ENCODE data around the gene CD40. TPM values are rescaled to one million over a fixed set of nuclear protein-coding genes. Genes with fewer than 3 reads are reported as not detected.

The CD40 gene
- total RNA-seq, 6 donors from 2014 or later, result 15.7 to 32.5 (median 25.8) TPM

DNA sequence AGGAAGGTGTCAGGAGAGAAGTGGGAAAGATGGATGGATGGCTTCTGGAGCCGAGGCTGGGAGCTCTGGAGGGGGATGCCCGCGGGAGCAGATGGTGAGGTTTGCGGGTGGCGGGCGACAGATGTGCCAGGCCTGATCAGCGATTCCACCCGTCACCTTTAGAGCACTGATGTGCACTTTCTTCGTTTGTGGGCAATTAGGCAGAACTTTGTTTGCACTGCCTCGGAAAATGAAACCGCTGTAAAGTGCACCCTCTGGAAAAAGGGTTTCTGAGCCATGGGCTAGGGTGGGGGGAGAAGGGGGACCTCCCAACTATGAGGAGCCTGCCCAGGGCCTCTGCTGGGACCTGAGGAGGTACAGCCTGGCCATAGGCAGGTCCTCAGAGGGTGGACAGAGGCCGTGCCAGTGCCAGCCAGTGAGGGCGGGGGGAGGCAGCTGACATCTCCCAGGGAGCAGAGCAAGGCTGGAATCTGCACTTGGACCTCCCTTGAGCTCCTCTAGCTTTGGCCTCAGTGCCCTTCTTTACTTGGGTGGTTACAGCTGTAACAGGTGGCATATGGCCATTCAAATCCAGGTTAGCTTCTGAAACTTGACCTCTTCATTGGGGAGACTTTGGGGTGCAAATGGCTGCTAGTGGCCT, 58.7 kb downstream of the CD40 start:
- Histone ChIP-seq H3K4me1 (peaks cover 0 to 8% (median 0%) of the 10 kb centered on the region in 4 donors), H3K27me3 (peaks cover 0 to 26% (median 15%) of the 10 kb centered on the region in 4 donors), H3K27ac (no peak overlapping the region), H3K9me3 (no peaks in the 10 kb centered on the region), H3K4me3 (no peak overlapping the region), H3K36me3 (no peaks in the 10 kb centered on the region)
- 78 to 80% methylated on average over 9 to 13 of the region's 13 CpGs for WGBS, 2 donors
- TF ChIP-seq EP300 (IDR thresholded peaks at IDR 0.05), result no peak
- no peak for TF ChIP-seq POLR2AphosphoS5 (IDR thresholded peaks at IDR 0.05)
- TF ChIP-seq POLR2A (IDR thresholded peaks at IDR 0.05), result no peak
- TF ChIP-seq, protein P1, sequence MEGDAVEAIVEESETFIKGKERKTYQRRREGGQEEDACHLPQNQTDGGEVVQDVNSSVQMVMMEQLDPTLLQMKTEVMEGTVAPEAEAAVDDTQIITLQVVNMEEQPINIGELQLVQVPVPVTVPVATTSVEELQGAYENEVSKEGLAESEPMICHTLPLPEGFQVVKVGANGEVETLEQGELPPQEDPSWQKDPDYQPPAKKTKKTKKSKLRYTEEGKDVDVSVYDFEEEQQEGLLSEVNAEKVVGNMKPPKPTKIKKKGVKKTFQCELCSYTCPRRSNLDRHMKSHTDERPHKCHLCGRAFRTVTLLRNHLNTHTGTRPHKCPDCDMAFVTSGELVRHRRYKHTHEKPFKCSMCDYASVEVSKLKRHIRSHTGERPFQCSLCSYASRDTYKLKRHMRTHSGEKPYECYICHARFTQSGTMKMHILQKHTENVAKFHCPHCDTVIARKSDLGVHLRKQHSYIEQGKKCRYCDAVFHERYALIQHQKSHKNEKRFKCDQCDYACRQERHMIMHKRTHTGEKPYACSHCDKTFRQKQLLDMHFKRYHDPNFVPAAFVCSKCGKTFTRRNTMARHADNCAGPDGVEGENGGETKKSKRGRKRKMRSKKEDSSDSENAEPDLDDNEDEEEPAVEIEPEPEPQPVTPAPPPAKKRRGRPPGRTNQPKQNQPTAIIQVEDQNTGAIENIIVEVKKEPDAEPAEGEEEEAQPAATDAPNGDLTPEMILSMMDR (IDR thresholded peaks at IDR 0.05), result no peak
- no peak for ATAC-seq (ENCODE audit: low FRiP score in 2 of 2)
- DNase-seq, result no peak

DNA sequence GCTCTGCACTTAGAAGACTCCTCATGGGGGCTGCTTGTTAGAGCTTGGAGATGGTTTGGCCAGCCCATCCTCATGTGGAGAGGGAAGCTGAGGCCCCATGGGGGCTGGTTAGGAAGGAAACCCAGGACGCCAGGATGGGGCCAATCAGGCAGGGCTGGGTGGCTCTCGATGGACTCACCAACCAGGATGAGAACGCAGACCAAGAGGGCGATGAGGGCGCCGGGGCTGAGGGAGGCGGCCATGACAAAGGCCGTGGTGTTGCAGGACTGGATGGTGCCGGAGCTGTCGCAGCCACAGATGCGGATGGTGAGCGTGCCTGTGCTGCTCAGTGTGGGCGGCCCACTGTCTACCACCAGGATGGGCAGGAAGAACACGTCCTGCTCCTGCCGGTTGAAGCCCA, 59.7 kb downstream of the CD40 start:
- Histone ChIP-seq H3K4me1 (peaks cover 0 to 8% (median 0%) of the 10 kb centered on the region in 4 donors), H3K27me3 (peaks cover 0 to 26% (median 15%) of the 10 kb centered on the region in 4 donors), H3K36me3 (no peaks in the 10 kb centered on the region), H3K27ac (no peak overlapping the region), H3K9me3 (no peaks in the 10 kb centered on the region), H3K4me3 (no peak overlapping the region)
- ATAC-seq (ENCODE audit: low FRiP score in 2 of 2), result no peak
- DNase-seq, result peak in 1 of 2 donors; percentile 69
- TF ChIP-seq POLR2AphosphoS5 (IDR thresholded peaks at IDR 0.05) (no peak), EP300 (IDR thresholded peaks at IDR 0.05) (no peak), POLR2A (IDR thresholded peaks at IDR 0.05) (no peak)
- TF ChIP-seq, protein P1 (IDR thresholded peaks at IDR 0.05), result no peak
- 79 to 85% methylated on average over 9 to 15 of the region's 15 CpGs for WGBS, 2 donors

DNA sequence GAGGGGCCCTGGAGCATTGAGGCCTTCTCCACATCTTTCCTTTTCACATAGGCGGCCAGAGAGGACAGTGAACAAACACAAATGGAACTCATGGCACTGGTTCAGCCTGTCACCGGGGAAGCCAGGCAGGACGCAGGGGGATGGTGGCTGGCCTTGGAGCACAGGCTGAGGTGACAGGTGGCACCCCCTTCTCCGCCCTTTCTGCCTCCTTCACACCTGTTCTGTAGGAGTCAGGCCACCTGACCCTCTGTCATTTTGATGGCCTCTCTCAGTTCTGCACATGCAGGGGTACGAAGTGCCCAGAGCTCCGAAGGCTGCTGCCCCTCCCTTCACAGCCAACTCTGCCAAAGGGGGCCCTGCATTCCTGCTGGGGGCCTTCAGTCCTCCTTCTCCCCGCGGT, 60.8 kb downstream of the CD40 start:
- WGBS, 2 donors, result 60 to 61% methylated on average over 8 of the region's 8 CpGs
- H3K9me3 ChIP-seq, result no peaks in the 10 kb centered on the region
- H3K4me1 ChIP-seq, result peaks cover 0 to 8% (median 0%) of the 10 kb centered on the region in 4 donors
- H3K27ac ChIP-seq, result no peak overlapping the region
- TF ChIP-seq, protein P1 (IDR thresholded peaks at IDR 0.05), result no peak
- TF ChIP-seq POLR2A (IDR thresholded peaks at IDR 0.05) (no peak), POLR2AphosphoS5 (IDR thresholded peaks at IDR 0.05) (no peak), EP300 (IDR thresholded peaks at IDR 0.05) (no peak)
- no peak for ATAC-seq (ENCODE audit: low FRiP score in 2 of 2)
- DNase-seq, result peak in 1 of 2 donors; percentile 38
- no peak overlapping the region for H3K4me3 ChIP-seq
- no peaks in the 10 kb centered on the region for H3K36me3 ChIP-seq
- H3K27me3 ChIP-seq, result peaks cover 0 to 19% (median 12%) of the 10 kb centered on the region in 4 donors

Other genes starting within 250 kb of the CD40 start
- gene ZSWIM1, start 237.1 kb upstream of the CD40 start, total RNA-seq, result 1 to 10 TPM; 4.2 to 9.7 (median 8.6) TPM
- gene SPATA25, start 230.7 kb upstream of the CD40 start, total RNA-seq, result 10 to 100 TPM in 1 of 6 donors, 1 to 10 TPM in 5; 1.3 to 11.5 (median 1.6) TPM
- gene NEURL2, start 227.1 kb upstream of the CD40 start, total RNA-seq, result 10 to 100 TPM in 1 of 6 donors, 1 to 10 TPM in 5; 3.9 to 31.4 (median 5.5) TPM
- 100 to 1,000 TPM; 109 to 176 (median 155) TPM for gene CTSA, start 227.0 kb upstream of the CD40 start, total RNA-seq
- 100 to 1,000 TPM in 2 of 6 donors, 10 to 100 TPM in 4; 28.9 to 169 (median 57.8) TPM for gene PLTP, start 206.2 kb upstream of the CD40 start, total RNA-seq
- 10 to 100 TPM; 41.7 to 59.7 (median 47.1) TPM for gene PCIF1, start 183.6 kb upstream of the CD40 start, total RNA-seq
- gene ZNF335, start 146.1 kb upstream of the CD40 start, total RNA-seq, result 10 to 100 TPM; 17.4 to 41.9 (median 23.0) TPM
- 10 to 100 TPM in 4 of 6 donors, 1 to 10 TPM in 2; 4.2 to 20.8 (median 14.2) TPM for gene MMP9, start 109.4 kb upstream of the CD40 start, total RNA-seq
- 1 to 10 TPM in 1 of 6 donors, under 1 TPM in 1, not detected in 4; 0.69 to 1.3 TPM for gene SLC12A5, start 89.1 kb upstream of the CD40 start, total RNA-seq
- 10 to 100 TPM; 17.1 to 48.2 (median 30.2) TPM for gene NCOA5, start 28.4 kb upstream of the CD40 start, total RNA-seq
- under 1 TPM in 4 of 6 donors, not detected in 2; 0.10 to 0.40 (median 0.24) TPM for gene CDH22, start 190.2 kb downstream of the CD40 start, total RNA-seq

Data from upper lobe of left lung (tissue), 6 donors.